IPS-NIHi11 (cell line): ENCODE measurements around the gene ERBB4.

Experiments
- DNase-seq: peaks from one replicate; pipeline ENCODE4 v3.0.0; 2012; ENCODE audit warnings: mixed read lengths, low spot score

The ERBB4 gene

GRCh38 chr2:211458974-211459373 lies 1079.6 kb downstream of the ERBB4 start:
- DNase-seq: no peak

DNA sequence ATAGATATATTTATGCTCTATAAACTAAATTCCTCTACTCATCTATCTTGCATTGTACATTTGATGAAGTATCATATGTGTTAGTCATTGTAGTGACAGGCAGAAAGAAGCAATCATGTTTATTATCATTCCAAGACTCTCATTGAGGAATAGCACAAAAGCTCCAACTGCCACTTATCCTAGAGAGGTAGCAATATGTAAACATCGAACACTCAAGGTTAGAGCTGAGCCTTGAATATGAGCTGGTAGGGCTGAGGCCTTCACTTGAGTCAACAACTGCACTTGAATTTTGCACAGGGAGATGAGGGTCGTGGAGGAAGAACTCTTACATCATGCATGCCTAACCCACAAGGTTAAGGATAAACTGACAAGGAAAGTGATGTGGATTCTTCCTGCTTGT lies 1081.3 kb downstream of the ERBB4 start:
- no peak for DNase-seq

DNA sequence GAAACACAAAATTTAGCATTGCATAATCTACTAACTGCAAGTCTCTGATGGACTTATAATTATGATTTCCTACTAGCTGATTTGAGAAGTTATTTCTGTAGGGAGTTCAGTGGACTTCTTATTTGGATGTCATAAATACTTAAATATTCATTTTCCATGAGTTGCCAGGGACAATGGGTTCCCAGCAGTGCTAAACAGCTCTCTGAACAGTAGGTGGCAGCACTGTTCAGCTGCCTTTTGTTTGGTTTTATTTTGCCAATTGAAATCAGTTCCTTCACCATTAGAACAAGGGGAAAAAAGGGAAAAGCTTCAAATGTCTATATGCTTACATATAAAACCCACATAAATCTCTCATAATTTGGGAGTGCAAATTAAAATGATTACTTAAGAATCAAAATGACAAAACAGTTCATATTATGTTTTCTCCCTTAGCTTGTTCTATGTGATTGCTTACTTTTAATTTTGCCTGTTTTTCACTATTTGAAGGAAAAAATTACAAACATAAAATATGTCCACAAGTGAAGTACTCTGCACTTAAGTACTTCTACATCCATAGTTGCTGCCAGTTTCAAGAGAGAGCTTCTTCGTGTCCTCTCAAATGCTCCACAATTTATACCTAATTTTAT lies 1083.3 kb downstream of the ERBB4 start:
- peak; percentile 55 for DNase-seq

DNA sequence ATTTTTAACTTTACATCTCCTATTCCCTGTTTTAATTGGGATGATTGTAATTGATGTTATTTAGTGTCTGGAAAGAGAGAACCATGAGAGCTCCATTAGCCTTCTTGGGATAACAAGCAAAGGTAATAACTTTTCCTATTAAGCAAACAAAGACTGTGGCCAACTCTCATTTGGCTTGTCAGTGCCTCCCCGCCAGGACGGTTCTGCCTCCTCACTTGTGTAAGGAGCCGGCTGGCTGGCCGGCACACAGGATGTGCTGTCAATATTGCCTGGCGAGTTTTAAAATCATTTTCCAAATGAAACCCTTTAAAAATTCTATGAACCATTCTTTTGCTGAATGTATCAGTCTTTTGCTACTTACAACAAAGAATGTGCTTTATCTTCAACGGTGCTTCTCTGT lies 1083.9 kb downstream of the ERBB4 start:
- no peak for DNase-seq

- DNase-seq: no peak
These were observed 1085.2 kb downstream of the ERBB4 start for GRCh38 chr2:211453311-211453887.

DNA sequence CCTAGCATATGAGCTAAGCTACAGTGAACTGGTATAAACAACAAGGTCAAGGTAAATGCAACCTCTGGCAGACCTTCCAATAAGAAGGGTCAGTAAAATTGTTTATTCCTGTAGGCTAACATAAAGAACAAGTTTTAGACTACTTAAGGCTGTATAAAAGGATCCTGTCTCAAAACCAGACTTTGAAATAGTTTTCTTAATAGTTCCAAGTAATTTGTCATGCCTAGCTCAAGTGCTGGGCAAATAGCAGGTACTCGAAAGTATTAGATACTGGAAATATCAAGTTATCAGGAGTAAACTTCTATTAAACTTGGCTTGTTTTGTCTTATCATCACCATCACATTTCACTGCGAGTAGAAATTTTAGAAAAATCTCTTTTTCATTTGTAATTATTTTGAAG lies 1087.0 kb downstream of the ERBB4 start:
- no peak for DNase-seq

- no peak for DNase-seq
These were observed 1088.8 kb downstream of the ERBB4 start for GRCh38 chr2:211449819-211450218.

GRCh38 chr2:211447548-211447947 lies 1091.1 kb downstream of the ERBB4 start:
- no peak for DNase-seq

DNA sequence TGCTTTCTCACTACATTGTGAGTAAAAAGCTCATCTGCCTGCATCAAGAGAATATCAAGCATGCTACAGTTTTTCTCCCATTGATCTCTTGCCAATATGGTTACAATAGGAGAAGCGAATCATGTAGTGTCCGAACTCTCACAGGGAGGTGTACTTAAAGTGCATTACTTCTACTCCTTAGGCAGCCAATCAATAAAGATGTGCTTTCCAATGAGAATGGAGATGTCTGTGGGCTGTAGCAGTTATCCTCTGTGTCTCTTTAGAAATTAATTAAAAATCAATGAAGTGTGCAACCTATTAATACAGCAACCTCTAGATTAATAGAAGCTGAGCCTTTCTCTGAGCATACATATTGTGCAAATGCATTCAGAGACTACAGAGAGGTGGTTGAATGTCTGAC lies 1098.5 kb downstream of the ERBB4 start:
- DNase-seq: no peak

- no peak for DNase-seq
These were observed 1099.6 kb downstream of the ERBB4 start for GRCh38 chr2:211439011-211439410.

- no peak for DNase-seq
These were observed 1101.2 kb downstream of the ERBB4 start for GRCh38 chr2:211437396-211437795.

- peak; percentile 10 for DNase-seq
These were observed 1102.4 kb downstream of the ERBB4 start for GRCh38 chr2:211436182-211436581.

DNA sequence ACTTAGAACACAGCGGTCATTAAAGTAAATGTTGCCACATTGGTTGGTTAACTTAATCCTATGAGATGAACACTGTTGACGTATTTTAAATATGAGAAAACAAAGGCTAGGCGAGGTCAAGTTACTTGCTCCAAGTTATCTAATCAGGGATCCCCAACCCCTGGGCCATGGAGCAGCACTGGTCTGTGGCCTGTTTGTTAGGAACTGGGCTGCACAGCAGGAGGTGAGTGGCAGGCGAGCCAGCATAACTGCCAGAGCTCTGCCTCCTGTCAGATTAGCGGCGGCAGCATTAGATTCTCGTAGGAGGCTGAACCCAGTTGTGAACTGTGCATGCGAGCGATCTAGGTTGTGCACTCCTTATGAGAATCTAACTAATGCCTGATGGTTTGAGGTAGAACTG lies 1103.3 kb downstream of the ERBB4 start:
- peak; percentile 12 for DNase-seq

- DNase-seq: no peak
These were observed 1103.8 kb downstream of the ERBB4 start for GRCh38 chr2:211434773-211435172.

GRCh38 chr2:211429256-211429920 lies 1109.2 kb downstream of the ERBB4 start:
- no peak for DNase-seq

GRCh38 chr2:211426240-211426639 lies 1112.4 kb downstream of the ERBB4 start:
- DNase-seq: no peak

DNA sequence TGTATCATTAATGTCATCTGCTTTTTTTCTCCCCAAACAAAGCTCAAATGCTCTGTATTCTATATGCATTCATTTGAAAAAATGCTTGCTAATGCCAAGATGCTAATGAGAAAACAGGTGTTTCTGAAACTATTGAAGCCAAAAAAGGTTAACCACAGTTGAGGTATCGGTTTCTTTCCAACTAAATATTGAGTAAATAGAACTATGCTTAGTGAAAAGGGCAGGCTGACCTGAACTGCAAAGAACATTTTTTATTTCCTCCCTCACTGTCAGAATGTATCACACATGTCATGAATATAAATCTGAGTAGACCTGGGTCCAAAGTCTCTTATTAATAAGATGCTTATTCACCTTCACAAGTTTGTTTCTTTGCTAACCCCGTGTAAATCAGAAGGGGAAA lies 1115.6 kb downstream of the ERBB4 start:
- no peak for DNase-seq

GRCh38 chr2:211417544-211417943 lies 1121.1 kb downstream of the ERBB4 start:
- no peak for DNase-seq

- no peak for DNase-seq
These were observed 1122.2 kb downstream of the ERBB4 start for GRCh38 chr2:211416373-211416772.

DNA sequence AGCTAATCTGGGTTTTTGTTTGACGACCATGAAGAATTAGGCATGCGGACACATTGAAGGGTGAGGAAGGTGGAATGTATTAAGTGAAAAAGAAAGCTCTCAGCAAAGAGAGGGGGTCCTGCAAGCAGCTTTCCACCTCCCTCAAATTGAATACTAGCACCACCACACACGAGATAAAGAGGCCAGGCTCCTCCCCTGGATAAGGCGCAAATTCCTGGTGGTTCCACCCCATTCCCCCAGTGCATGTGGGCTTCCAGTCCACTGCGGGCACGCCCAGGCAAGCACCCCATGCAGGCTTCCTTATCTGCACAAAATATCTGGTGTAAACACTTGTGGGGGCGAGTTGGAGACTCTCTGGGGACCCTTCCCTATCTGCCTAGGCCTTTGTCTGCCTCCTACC lies 1124.9 kb downstream of the ERBB4 start:
- DNase-seq: no peak

- no peak for DNase-seq
These were observed 1130.1 kb downstream of the ERBB4 start for GRCh38 chr2:211408483-211408891.

GRCh38 chr2:211407076-211407475 lies 1131.5 kb downstream of the ERBB4 start:
- no peak for DNase-seq

- DNase-seq: no peak
These were observed 1133.6 kb downstream of the ERBB4 start for GRCh38 chr2:211405036-211405435.

DNA sequence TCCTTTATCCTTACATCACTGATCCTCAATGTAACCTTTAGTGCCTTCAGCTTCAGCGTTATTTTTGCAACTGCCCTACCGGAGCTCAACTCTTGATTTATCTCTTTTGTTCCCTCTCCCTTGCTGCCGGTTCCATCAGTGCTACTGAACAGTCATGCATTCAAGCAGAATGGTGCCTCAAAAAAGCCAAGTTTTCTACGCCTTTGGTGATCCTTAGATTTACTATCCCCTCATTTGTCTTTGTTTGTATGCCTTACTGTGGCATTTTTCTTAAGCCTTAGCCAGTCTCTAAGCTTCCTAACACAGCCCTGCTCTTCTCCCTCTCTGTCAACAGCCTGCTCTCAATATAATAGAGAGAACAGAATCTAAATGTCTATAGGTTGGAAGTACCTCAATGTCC lies 1134.5 kb downstream of the ERBB4 start:
- no peak for DNase-seq
